Measurements from ENCODE around the gene ZNF582. TPM values are rescaled to one million over a fixed set of nuclear protein-coding genes. Genes with fewer than 3 reads are reported as not detected.

ZNF582 gene
- total RNA-seq, 1 experiment from 2014 or later, result 1.8 TPM

DNA sequence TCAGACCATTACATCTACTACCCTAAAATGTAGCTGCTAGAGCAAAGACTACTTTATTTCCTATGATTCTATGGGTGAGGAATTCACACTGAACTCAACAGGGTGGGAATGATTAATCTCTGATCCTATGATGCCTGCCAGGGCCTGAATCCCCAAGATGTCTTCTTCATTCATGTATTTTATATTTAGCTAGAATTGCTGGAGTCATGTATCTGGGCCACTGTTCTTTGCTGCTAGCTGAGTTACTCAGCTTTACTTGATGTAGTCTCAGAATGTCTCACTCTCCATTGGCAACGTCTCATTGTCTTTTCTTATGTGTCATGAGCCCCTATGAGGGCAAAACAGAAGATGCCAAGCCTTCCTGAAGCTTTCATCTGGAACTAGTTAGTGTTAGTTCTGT lies 21.1 kb downstream of the ZNF582 start:
- peaks cover 19% of the 10 kb centered on the region for H3K9me3 ChIP-seq (ENCODE audit: insufficient read depth, low read depth)

DNA sequence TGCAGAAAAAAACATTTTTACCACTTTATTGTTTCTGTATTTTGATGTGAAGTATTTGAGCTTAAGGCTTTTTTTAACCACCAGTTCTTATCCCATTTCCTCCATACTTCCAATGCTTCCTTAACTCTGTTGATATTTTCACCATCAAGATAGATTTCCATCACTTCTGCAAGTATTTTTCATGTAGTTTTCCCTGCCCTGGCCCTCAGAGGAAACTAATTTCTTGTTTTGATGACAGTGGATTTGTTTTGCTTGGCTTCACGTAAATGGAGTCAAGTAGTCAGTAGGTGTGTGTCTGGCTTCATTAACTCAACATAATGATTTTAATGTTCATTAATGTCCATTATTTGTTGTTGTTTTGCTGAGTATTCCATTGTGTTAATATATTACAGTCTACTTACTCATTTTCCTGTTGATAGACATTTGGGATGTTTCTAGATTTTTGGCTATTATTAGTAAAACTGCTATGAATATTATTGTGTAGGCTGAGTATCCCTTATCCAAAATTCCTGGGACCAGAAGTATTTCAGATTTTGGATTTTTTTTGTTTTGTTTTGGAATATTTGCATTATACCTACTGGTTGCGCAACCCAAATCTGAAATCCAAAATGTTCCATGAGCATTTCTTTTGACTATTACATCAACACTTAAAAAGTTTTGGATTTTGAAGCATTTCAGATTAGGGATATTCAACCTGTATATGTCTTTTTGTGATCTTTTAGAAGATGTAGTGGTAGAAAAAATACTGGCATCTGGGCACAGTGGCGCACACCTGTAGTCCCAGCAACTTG lies 23.3 kb downstream of the ZNF582 start:
- H3K36me3 ChIP-seq (ENCODE audit: low read depth), result no peaks in the 10 kb centered on the region
- no peak overlapping the region for H2AFZ ChIP-seq
- no peak overlapping the region for H3K27ac ChIP-seq
- H3K4me1 ChIP-seq (replicated peaks; ENCODE audit: insufficient read depth), result no peaks in the 10 kb centered on the region
- no peak for DNase-seq
- H3K27me3 ChIP-seq (ENCODE audit: insufficient read depth, low read depth), result 0 out of 2 replicates have a peak, but pooled peaks cover 12% of the 10 kb centered on the region
- peaks cover 10% of the 10 kb centered on the region for H3K9me3 ChIP-seq (ENCODE audit: insufficient read depth, low read depth)
- H4K20me1 ChIP-seq (ENCODE audit: insufficient read depth), result no peaks in the 10 kb centered on the region
- TF ChIP-seq EZH2 (IDR thresholded peaks at IDR 0.05; ENCODE audit: low read depth), result no peak
- TF ChIP-seq, protein P1, sequence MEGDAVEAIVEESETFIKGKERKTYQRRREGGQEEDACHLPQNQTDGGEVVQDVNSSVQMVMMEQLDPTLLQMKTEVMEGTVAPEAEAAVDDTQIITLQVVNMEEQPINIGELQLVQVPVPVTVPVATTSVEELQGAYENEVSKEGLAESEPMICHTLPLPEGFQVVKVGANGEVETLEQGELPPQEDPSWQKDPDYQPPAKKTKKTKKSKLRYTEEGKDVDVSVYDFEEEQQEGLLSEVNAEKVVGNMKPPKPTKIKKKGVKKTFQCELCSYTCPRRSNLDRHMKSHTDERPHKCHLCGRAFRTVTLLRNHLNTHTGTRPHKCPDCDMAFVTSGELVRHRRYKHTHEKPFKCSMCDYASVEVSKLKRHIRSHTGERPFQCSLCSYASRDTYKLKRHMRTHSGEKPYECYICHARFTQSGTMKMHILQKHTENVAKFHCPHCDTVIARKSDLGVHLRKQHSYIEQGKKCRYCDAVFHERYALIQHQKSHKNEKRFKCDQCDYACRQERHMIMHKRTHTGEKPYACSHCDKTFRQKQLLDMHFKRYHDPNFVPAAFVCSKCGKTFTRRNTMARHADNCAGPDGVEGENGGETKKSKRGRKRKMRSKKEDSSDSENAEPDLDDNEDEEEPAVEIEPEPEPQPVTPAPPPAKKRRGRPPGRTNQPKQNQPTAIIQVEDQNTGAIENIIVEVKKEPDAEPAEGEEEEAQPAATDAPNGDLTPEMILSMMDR (conservative IDR thresholded peaks at IDR 0.05), result no peak
- no peaks in the 10 kb centered on the region for H3K9me2 ChIP-seq (ENCODE audit: insufficient read depth)
- ChIA-PET POLR2A (ENCODE audit: unreplicated experiment) (no interaction called here), CTCF (no interaction called here)
- intact Hi-C loops (cut with micrococcal nuclease; ENCODE audit: unreplicated experiment), result no loop called here
- H3K4me2 ChIP-seq, result no peak overlapping the region
- H3K79me2 ChIP-seq (ENCODE audit: low read depth), result no peaks in the 10 kb centered on the region
- BruUV-seq (replicated peaks), result no TSS peak
- H3K4me3 ChIP-seq, result no peak overlapping the region
- H3F3A ChIP-seq (ENCODE audit: insufficient read depth, low read depth), result no peaks in the 10 kb centered on the region

More for the DNA sequence above, 21.1 kb downstream of the ZNF582 start:
- H3K36me3 ChIP-seq (ENCODE audit: low read depth), result no peaks in the 10 kb centered on the region
- H3K4me2 ChIP-seq, result no peak overlapping the region
- TF ChIP-seq, protein P1 (conservative IDR thresholded peaks at IDR 0.05), result no peak
- TF ChIP-seq EZH2 (IDR thresholded peaks at IDR 0.05; ENCODE audit: low read depth), result no peak
- no peak overlapping the region for H3K4me3 ChIP-seq
- H3K4me1 ChIP-seq (replicated peaks; ENCODE audit: insufficient read depth), result no peaks in the 10 kb centered on the region
- no peak for DNase-seq
- no peaks in the 10 kb centered on the region for H4K20me1 ChIP-seq (ENCODE audit: insufficient read depth)
- intact Hi-C loops (cut with micrococcal nuclease; ENCODE audit: unreplicated experiment), result no loop called here
- H3K79me2 ChIP-seq (ENCODE audit: low read depth), result no peaks in the 10 kb centered on the region
- ChIA-PET CTCF (no interaction called here), POLR2A (ENCODE audit: unreplicated experiment) (no interaction called here)
- BruUV-seq (replicated peaks), result no TSS peak
- H3F3A ChIP-seq (ENCODE audit: insufficient read depth, low read depth), result no peaks in the 10 kb centered on the region
- H2AFZ ChIP-seq, result no peak overlapping the region
- no peaks in the 10 kb centered on the region for H3K27me3 ChIP-seq (ENCODE audit: insufficient read depth, low read depth)
- H3K9me2 ChIP-seq (ENCODE audit: insufficient read depth), result no peaks in the 10 kb centered on the region
- H3K27ac ChIP-seq, result no peak overlapping the region

DNA sequence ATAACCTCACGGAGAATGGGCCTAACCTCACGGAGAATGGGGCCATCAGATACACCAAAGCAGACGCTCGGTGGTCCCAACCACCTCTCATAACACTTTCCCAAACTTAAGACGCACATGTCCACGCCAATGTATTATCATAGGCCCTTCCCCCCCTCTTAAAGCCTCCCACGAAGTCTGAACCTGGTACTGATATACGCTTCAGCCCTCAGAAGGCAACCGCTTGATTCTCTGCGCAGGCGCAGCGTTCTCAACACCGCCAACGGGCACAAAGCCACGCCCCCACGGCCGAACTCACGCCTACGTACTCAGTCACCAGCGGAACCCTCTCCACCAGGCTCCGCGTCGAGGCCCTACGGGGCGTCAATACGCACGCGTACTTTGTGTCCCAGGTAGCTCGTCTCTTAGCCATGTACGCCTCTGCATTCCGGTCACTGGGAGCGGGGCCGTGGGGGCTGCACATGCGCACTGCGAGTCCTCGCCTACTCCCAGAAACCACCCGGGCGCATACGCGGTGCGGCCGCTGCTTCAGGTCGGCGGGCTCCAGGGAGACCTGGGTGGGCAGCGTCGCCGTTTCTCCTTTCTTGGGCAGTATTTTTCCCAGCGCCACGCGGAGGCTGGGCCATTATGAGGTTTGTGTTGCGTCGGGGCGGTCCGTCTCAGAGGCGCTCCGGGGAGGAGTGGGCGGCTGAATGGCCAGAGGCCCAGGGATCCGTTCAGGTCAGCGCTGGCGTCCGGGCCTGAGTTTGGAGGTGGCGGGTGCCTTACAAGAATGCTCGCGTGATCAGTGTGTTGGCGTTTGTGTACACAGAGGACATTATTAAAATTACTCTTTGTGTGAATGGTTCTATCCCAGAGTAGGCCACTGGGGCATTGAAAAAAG lies 25.3 kb downstream of the ZNF582 start:
- CTCF ChIA-PET, result interaction anchor here (0.7 kb wide), 1 partner anchor 302 kb away, joined by 3 read pairs; no protein-coding TSS in a partner anchor
- no peaks in the 10 kb centered on the region for H3K79me2 ChIP-seq (ENCODE audit: low read depth)
- no peaks in the 10 kb centered on the region for H3F3A ChIP-seq (ENCODE audit: insufficient read depth, low read depth)
- H3K9me2 ChIP-seq (ENCODE audit: insufficient read depth), result no peaks in the 10 kb centered on the region
- H3K4me2 ChIP-seq, result peak overlapping the region; percentile 5; the same call in 1 of the 2 replicates
- no peaks in the 10 kb centered on the region for H3K4me1 ChIP-seq (replicated peaks; ENCODE audit: insufficient read depth)
- H3K27me3 ChIP-seq (ENCODE audit: insufficient read depth, low read depth), result 0 out of 2 replicates have a peak, but pooled peaks cover 18% of the 10 kb centered on the region
- no peak overlapping the region for H3K27ac ChIP-seq
- peaks cover 11% of the 10 kb centered on the region for H3K9me3 ChIP-seq (ENCODE audit: insufficient read depth, low read depth)
- peak in 1 of 2 experiments; percentile 45 for DNase-seq
- intact Hi-C loops (cut with micrococcal nuclease; ENCODE audit: unreplicated experiment), result no loop called here
- H2AFZ ChIP-seq, result no peak overlapping the region
- BruUV-seq (replicated peaks), result no TSS peak
- H4K20me1 ChIP-seq (ENCODE audit: insufficient read depth), result no peaks in the 10 kb centered on the region
- TF ChIP-seq, protein P1 (conservative IDR thresholded peaks at IDR 0.05), result no peak
- no peak for TF ChIP-seq EZH2 (IDR thresholded peaks at IDR 0.05; ENCODE audit: low read depth)
- POLR2A ChIA-PET (ENCODE audit: unreplicated experiment), result no interaction called here
- no peaks in the 10 kb centered on the region for H3K36me3 ChIP-seq (ENCODE audit: low read depth)
- H3K4me3 ChIP-seq, result no peak overlapping the region; the same call in 1 of the 2 replicates
